ENCODE measurements around the gene MAP3K21. TPM values are rescaled to one million over a fixed set of nuclear protein-coding genes. Genes with fewer than 3 reads are reported as not detected.

Gene MAP3K21
- polyA plus RNA-seq, 1 donor, result 11.0 TPM

GRCh38 chr1:233357595-233358397 is 30.3 kb downstream of the MAP3K21 start:
- DNase-seq, result no peak
- H3K4me3 ChIP-seq (ENCODE audit: low read length), result no peak overlapping the region
- peaks cover 7% of the 10 kb centered on the region for H3K4me1 ChIP-seq (ENCODE audit: control insufficient read depth, insufficient read depth, low read length)
- peaks cover 3% of the 10 kb centered on the region for H3K36me3 ChIP-seq (ENCODE audit: control insufficient read depth, insufficient read depth, low read length)
- no peaks in the 10 kb centered on the region for H3K9me3 ChIP-seq (ENCODE audit: control insufficient read depth, low read depth, low read length)
- H3K27me3 ChIP-seq (ENCODE audit: control insufficient read depth, insufficient read depth, low read length), result no peaks in the 10 kb centered on the region
- WGBS (ENCODE audit: insufficient coverage, low lambda C conversion rate), result no CpG with 5 or more reads among the region's 6 CpGs
- H3K27ac ChIP-seq (ENCODE audit: low read length), result no peak overlapping the region

DNA sequence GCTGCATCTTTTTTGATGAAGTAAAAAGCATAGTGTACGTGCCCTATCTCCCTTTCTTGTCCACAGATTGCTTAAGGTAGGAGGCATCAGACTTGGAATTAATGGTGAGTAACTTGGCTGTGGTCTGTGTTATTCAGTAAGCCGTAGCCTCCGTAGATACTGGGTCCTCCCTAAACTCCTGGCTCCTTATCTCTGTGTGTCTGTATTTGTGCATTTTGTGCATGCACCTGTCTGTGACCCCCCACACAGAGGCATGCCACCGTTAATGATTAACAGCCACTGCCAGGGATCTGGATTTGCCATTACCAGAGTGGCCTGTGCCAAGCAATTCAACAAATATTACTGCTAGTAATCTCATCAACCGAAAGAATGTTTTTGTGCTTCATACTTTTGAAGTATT is 31.9 kb downstream of the MAP3K21 start:
- no peak overlapping the region for H3K27ac ChIP-seq (ENCODE audit: low read length)
- no peaks in the 10 kb centered on the region for H3K27me3 ChIP-seq (ENCODE audit: control insufficient read depth, insufficient read depth, low read length)
- H3K9me3 ChIP-seq (ENCODE audit: control insufficient read depth, low read depth, low read length), result no peaks in the 10 kb centered on the region
- no peak overlapping the region for H3K4me3 ChIP-seq (ENCODE audit: low read length)
- H3K4me1 ChIP-seq (ENCODE audit: control insufficient read depth, insufficient read depth, low read length), result peaks cover 7% of the 10 kb centered on the region
- WGBS (ENCODE audit: insufficient coverage, low lambda C conversion rate), result no CpG with 5 or more reads among the region's 5 CpGs
- peak; percentile 67 to 86 for DNase-seq
- peaks cover 3% of the 10 kb centered on the region for H3K36me3 ChIP-seq (ENCODE audit: control insufficient read depth, insufficient read depth, low read length)

DNA sequence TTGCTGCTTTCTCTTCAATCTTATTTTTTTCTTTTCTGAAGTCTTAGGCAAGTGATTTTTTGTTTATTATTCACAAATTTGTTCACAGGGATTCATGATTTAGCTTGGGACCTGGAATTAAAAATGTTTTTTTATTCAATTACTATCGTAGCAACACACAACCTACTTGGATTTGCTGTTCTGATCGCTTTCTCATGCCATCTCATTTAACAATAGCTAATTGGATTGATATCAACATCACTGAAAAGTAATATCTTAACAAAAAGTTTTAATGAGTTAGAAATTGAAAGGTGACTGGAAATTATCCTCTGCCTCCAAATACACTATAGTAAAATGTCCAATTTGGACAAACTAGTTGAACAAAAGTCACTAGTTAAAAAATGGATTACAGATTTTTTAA is 32.4 kb downstream of the MAP3K21 start:
- H3K27ac ChIP-seq (ENCODE audit: low read length), result no peak overlapping the region
- DNase-seq, result no peak
- H3K9me3 ChIP-seq (ENCODE audit: control insufficient read depth, low read depth, low read length), result no peaks in the 10 kb centered on the region
- no peak overlapping the region for H3K4me3 ChIP-seq (ENCODE audit: low read length)
- H3K36me3 ChIP-seq (ENCODE audit: control insufficient read depth, insufficient read depth, low read length), result peaks cover 3% of the 10 kb centered on the region
- 80% methylated on average over 1 of the region's 2 CpGs for WGBS (ENCODE audit: insufficient coverage, low lambda C conversion rate)
- H3K4me1 ChIP-seq (ENCODE audit: control insufficient read depth, insufficient read depth, low read length), result peaks cover 7% of the 10 kb centered on the region
- no peaks in the 10 kb centered on the region for H3K27me3 ChIP-seq (ENCODE audit: control insufficient read depth, insufficient read depth, low read length)

GRCh38 chr1:233360525-233361102 is 33.1 kb downstream of the MAP3K21 start:
- peaks cover 2% of the 10 kb centered on the region for H3K36me3 ChIP-seq (ENCODE audit: control insufficient read depth, insufficient read depth, low read length)
- H3K4me1 ChIP-seq (ENCODE audit: control insufficient read depth, insufficient read depth, low read length), result peaks cover 7% of the 10 kb centered on the region
- no peaks in the 10 kb centered on the region for H3K27me3 ChIP-seq (ENCODE audit: control insufficient read depth, insufficient read depth, low read length)
- H3K9me3 ChIP-seq (ENCODE audit: control insufficient read depth, low read depth, low read length), result no peaks in the 10 kb centered on the region
- DNase-seq, result no peak
- H3K4me3 ChIP-seq (ENCODE audit: low read length), result no peak overlapping the region
- H3K27ac ChIP-seq (ENCODE audit: low read length), result no peak overlapping the region
- 0% methylated on average over 1 of the region's 6 CpGs for WGBS (ENCODE audit: insufficient coverage, low lambda C conversion rate)

DNA sequence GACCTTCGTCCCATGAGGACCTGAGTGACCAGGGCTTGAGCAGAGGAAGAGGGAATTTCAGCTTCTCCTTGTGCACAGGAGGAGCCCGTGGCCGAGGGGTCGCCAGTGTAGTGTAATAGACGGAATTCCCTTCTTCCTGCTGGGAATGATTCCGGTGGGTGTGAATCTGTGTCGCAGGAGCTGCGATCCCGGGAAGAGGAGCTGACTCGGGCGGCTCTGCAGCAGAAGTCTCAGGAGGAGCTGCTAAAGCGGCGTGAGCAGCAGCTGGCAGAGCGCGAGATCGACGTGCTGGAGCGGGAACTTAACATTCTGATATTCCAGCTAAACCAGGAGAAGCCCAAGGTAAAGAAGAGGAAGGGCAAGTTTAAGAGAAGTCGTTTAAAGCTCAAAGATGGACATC is 34.4 kb downstream of the MAP3K21 start:
- DNase-seq, result no peak
- Histone ChIP-seq H3K36me3 (ENCODE audit: control insufficient read depth, insufficient read depth, low read length) (no peaks in the 10 kb centered on the region), H3K4me3 (ENCODE audit: low read length) (no peak overlapping the region), H3K9me3 (ENCODE audit: control insufficient read depth, low read depth, low read length) (no peaks in the 10 kb centered on the region), H3K4me1 (ENCODE audit: control insufficient read depth, insufficient read depth, low read length) (peaks cover 7% of the 10 kb centered on the region), H3K27ac (ENCODE audit: low read length) (no peak overlapping the region), H3K27me3 (ENCODE audit: control insufficient read depth, insufficient read depth, low read length) (no peaks in the 10 kb centered on the region)
- 60% methylated on average over 1 of the region's 19 CpGs for WGBS (ENCODE audit: insufficient coverage, low lambda C conversion rate)

- Histone ChIP-seq H3K4me3 (ENCODE audit: low read length) (no peak overlapping the region), H3K27me3 (ENCODE audit: control insufficient read depth, insufficient read depth, low read length) (no peaks in the 10 kb centered on the region), H3K4me1 (ENCODE audit: control insufficient read depth, insufficient read depth, low read length) (peaks cover 7% of the 10 kb centered on the region), H3K9me3 (ENCODE audit: control insufficient read depth, low read depth, low read length) (no peaks in the 10 kb centered on the region), H3K27ac (ENCODE audit: low read length) (no peak overlapping the region), H3K36me3 (ENCODE audit: control insufficient read depth, insufficient read depth, low read length) (no peaks in the 10 kb centered on the region)
- DNase-seq, result no peak
- 100% methylated on average over 1 of the region's 1 CpG for WGBS (ENCODE audit: insufficient coverage, low lambda C conversion rate)
Measured at GRCh38 chr1:233362743-233363142, 35.2 kb downstream of the MAP3K21 start.

- no CpG with 5 or more reads among the region's 1 CpG for WGBS (ENCODE audit: insufficient coverage, low lambda C conversion rate)
- Histone ChIP-seq H3K9me3 (ENCODE audit: control insufficient read depth, low read depth, low read length) (no peaks in the 10 kb centered on the region), H3K36me3 (ENCODE audit: control insufficient read depth, insufficient read depth, low read length) (no peaks in the 10 kb centered on the region), H3K4me1 (ENCODE audit: control insufficient read depth, insufficient read depth, low read length) (peaks cover 7% of the 10 kb centered on the region), H3K27me3 (ENCODE audit: control insufficient read depth, insufficient read depth, low read length) (no peaks in the 10 kb centered on the region), H3K27ac (ENCODE audit: low read length) (no peak overlapping the region), H3K4me3 (ENCODE audit: low read length) (no peak overlapping the region)
- DNase-seq, result no peak
Measured at GRCh38 chr1:233364026-233364425, 36.5 kb downstream of the MAP3K21 start.

DNA sequence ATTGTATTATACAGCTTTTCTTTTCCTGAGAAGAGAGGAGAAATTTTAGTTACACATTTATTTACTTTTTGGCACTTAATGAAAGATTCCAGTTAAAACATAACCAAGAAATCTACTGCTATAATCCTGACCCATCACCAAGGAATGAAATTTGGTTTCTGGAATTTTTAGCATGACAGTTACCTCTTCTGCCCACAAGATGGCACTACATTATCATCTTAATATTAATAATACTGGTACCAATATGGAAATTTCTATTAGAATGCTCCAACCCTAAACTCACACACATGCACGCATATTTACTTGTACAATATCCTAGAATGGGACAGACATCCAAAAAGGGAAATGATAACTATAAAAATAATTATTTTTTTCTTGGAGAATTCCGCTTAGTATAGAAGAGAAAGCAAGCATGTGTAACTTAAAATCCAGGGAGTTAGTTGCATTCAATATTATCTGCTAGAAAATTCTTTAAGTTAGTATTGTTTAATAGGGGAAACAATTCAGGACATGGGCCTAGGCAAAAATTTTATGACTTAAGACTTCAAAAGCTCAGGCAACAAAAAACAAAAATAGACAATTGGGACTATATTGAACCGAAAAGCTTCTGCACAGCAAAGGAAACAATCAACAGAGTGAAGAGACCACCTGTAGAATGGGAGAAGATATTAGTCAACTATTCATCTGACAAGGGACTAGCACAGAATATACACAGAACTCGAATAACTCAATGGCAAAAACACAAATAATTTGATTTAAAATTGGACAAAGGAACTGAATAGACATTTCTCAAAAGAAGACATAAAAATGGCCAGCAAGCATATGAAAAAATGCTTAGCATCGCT is 37.4 kb downstream of the MAP3K21 start:
- H3K27me3 ChIP-seq (ENCODE audit: control insufficient read depth, insufficient read depth, low read length), result no peaks in the 10 kb centered on the region
- no peak overlapping the region for H3K27ac ChIP-seq (ENCODE audit: low read length)
- no peaks in the 10 kb centered on the region for H3K9me3 ChIP-seq (ENCODE audit: control insufficient read depth, low read depth, low read length)
- H3K36me3 ChIP-seq (ENCODE audit: control insufficient read depth, insufficient read depth, low read length), result no peaks in the 10 kb centered on the region
- no peak for DNase-seq
- 85% methylated on average over 4 of the region's 5 CpGs for WGBS (ENCODE audit: insufficient coverage, low lambda C conversion rate)
- no peak overlapping the region for H3K4me3 ChIP-seq (ENCODE audit: low read length)
- peaks cover 4% of the 10 kb centered on the region for H3K4me1 ChIP-seq (ENCODE audit: control insufficient read depth, insufficient read depth, low read length)

- no peaks in the 10 kb centered on the region for H3K27me3 ChIP-seq (ENCODE audit: control insufficient read depth, insufficient read depth, low read length)
- H3K4me3 ChIP-seq (ENCODE audit: low read length), result no peak overlapping the region
- no peak for DNase-seq
- no peaks in the 10 kb centered on the region for H3K36me3 ChIP-seq (ENCODE audit: control insufficient read depth, insufficient read depth, low read length)
- H3K9me3 ChIP-seq (ENCODE audit: control insufficient read depth, low read depth, low read length), result no peaks in the 10 kb centered on the region
- H3K27ac ChIP-seq (ENCODE audit: low read length), result no peak overlapping the region
- H3K4me1 ChIP-seq (ENCODE audit: control insufficient read depth, insufficient read depth, low read length), result no peaks in the 10 kb centered on the region
- no CpG with 5 or more reads among the region's 3 CpGs for WGBS (ENCODE audit: insufficient coverage, low lambda C conversion rate)
Measured at GRCh38 chr1:233366575-233366974, 39.1 kb downstream of the MAP3K21 start.

DNA sequence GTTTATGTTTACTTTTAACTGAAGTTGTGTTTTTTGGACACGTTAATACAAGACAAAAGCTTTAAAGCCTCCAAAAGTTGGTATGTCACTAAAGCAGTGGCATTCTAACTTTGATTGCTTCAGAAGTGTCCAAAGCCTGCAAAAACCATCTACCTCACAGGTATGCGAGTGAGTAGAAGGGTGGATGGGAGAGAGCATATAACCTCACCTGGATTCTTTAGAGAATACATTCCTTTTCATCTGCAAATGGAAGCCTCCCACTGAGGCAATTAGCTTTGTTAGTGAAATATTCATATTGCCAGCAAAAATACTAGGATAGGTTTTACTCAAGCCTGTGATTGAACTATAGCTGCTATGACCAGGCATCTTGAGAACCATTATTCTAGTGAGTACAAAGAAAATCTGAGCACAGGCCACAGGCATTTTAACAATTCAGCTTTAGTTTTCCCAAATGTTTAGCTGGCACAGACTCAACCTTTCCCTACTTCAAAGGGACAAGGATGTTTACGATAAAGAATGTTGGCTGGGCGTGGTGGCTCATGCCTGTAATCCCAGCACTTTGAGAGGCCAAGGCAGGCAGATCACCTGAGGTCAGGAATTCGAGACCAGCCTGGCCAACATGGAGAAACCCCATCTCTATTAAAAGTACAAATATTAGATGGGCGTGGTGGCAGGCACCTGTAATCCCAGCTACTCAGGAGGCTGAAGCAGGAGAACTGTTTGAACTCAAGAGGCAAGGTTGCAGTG is 39.7 kb downstream of the MAP3K21 start:
- Histone ChIP-seq H3K4me1 (ENCODE audit: control insufficient read depth, insufficient read depth, low read length) (no peaks in the 10 kb centered on the region), H3K9me3 (ENCODE audit: control insufficient read depth, low read depth, low read length) (no peaks in the 10 kb centered on the region), H3K4me3 (ENCODE audit: low read length) (no peak overlapping the region), H3K27ac (ENCODE audit: low read length) (no peak overlapping the region), H3K36me3 (ENCODE audit: control insufficient read depth, insufficient read depth, low read length) (no peaks in the 10 kb centered on the region), H3K27me3 (ENCODE audit: control insufficient read depth, insufficient read depth, low read length) (no peaks in the 10 kb centered on the region)
- DNase-seq, result no peak
- WGBS (ENCODE audit: insufficient coverage, low lambda C conversion rate), result no CpG with 5 or more reads among the region's 6 CpGs
